DMS 273 (cell line): ENCODE data around the gene LRRC63.
"Not testable (repeated sequence)": the region's sequence is repeated elsewhere in the genome, so short reads cannot be mapped to it uniquely, and the experiment has no call there.

Experiments used
- DNase-seq: peaks from one replicate; lab custom pipeline; 2025; ENCODE audit not compliant: unreplicated experiment; lab: John Stamatoyannopoulos, UW

The LRRC63 gene

GRCh38 chr13:46211483-46212351, at the start of gene LRRC63:
Gene LRRC63, plus strand, starts transcription at chr13:46211928. Its CDS starts 1,107 bp downstream, at chr13:46213035.
- peak; percentile 86 for DNase-seq

GRCh38 chr13:46162741-46163140, 49.0 kb upstream of the LRRC63 start:
- not testable (repeated sequence) for DNase-seq

GRCh38 chr13:46164661-46165060, 47.1 kb upstream of the LRRC63 start:
- DNase-seq, result no peak

- no peak for DNase-seq
These were observed 46.1 kb upstream of the LRRC63 start for GRCh38 chr13:46165485-46166223.

GRCh38 chr13:46166224-46166584, 45.5 kb upstream of the LRRC63 start:
- DNase-seq, result no peak

- DNase-seq, result no peak
These were observed 44.6 kb upstream of the LRRC63 start for GRCh38 chr13:46166947-46167610.

GRCh38 chr13:46168341-46168740, 43.4 kb upstream of the LRRC63 start:
- no peak for DNase-seq

GRCh38 chr13:46168783-46169182, 42.9 kb upstream of the LRRC63 start:
- no peak for DNase-seq

GRCh38 chr13:46169758-46170157, 42.0 kb upstream of the LRRC63 start:
- DNase-seq, result no peak

GRCh38 chr13:46170268-46170667, 41.5 kb upstream of the LRRC63 start:
- DNase-seq, result no peak

- no peak for DNase-seq
These were observed 41.0 kb upstream of the LRRC63 start for GRCh38 chr13:46170687-46171086.

- no peak for DNase-seq
These were observed 40.5 kb upstream of the LRRC63 start for GRCh38 chr13:46171217-46171616.

- DNase-seq, result no peak
These were observed 40.0 kb upstream of the LRRC63 start for GRCh38 chr13:46171739-46172138.

GRCh38 chr13:46172531-46172991, 39.2 kb upstream of the LRRC63 start:
- no peak for DNase-seq

GRCh38 chr13:46173656-46174055, 38.1 kb upstream of the LRRC63 start:
- no peak for DNase-seq

GRCh38 chr13:46176756-46177155, 35.0 kb upstream of the LRRC63 start:
- DNase-seq, result no peak

GRCh38 chr13:46178143-46178542, 33.6 kb upstream of the LRRC63 start:
- DNase-seq, result no peak

- DNase-seq, result no peak
These were observed 32.9 kb upstream of the LRRC63 start for GRCh38 chr13:46178821-46179220.

GRCh38 chr13:46179491-46179908, 32.2 kb upstream of the LRRC63 start:
- no peak for DNase-seq

GRCh38 chr13:46179969-46180763, 31.6 kb upstream of the LRRC63 start:
- no peak for DNase-seq

GRCh38 chr13:46181377-46181839, 30.3 kb upstream of the LRRC63 start:
- DNase-seq, result no peak
